NCI-H345 treated with DMSO at 0.1 percent for 48 hours (cell line): ENCODE measurements around the gene ABCC1.

Source experiments
- DNase-seq: peaks from one replicate; lab custom pipeline; 2025; ENCODE audit not compliant: unreplicated experiment; lab: John Stamatoyannopoulos, UW

Gene ABCC1

DNA sequence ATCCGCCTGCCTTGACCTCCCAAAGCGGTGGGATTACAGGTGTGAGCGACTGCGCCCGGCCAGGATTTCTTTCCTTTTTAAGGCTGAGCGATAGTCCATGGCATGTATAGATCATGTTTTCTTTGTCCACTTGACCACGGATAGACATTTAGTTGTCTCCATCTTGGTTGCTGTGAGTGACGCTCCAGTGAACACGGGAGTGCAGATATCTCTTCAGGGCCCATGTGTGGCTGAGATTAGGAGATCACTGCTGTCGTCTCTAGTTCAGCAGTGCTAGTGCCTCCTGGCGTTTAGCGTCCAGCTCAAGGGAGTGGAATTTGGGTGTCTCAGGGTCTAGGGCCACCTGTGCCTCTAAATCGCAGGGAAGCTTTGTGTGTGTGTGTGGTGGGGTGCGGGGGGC lies 41.5 kb downstream of the ABCC1 start:
- DNase-seq, result no peak

DNA sequence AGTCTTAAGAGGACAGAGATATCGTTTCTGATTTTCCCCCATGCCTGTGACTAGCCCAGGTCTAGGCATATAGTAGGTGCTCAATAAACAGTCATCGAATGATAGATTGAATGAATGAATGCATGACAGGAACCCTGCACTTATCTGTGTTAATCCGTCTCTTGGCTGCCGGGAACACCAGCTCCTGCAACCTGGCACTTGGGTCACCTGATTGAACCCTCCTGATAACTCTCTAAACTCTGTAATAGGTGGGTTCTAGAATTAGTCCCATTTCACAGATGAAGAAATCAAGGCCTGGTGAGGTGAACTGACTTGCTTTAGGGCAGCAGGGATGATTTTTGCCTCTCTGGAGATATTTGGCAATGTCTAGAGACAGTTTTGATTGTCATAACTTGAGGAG lies 43.7 kb downstream of the ABCC1 start:
- no peak for DNase-seq

DNA sequence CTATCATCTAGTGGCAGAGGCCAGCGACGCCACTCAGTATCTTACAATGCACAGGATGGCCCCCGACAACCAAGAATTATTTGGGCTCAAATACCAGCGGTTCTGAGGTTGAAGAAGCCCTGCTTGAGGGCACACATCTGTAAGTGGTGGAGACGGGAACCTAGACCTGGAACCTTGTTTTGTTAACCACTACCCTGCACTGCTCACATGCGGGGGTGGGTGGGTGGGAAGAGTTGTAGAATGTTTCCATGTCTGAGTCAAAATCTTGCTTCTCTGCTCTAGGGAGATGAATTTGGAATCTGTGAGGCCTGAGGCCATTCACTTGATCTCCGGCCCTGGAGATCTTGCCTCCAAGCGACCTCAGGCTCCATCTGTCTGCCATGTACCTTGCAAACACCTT lies 44.1 kb downstream of the ABCC1 start:
- DNase-seq, result no peak

DNA sequence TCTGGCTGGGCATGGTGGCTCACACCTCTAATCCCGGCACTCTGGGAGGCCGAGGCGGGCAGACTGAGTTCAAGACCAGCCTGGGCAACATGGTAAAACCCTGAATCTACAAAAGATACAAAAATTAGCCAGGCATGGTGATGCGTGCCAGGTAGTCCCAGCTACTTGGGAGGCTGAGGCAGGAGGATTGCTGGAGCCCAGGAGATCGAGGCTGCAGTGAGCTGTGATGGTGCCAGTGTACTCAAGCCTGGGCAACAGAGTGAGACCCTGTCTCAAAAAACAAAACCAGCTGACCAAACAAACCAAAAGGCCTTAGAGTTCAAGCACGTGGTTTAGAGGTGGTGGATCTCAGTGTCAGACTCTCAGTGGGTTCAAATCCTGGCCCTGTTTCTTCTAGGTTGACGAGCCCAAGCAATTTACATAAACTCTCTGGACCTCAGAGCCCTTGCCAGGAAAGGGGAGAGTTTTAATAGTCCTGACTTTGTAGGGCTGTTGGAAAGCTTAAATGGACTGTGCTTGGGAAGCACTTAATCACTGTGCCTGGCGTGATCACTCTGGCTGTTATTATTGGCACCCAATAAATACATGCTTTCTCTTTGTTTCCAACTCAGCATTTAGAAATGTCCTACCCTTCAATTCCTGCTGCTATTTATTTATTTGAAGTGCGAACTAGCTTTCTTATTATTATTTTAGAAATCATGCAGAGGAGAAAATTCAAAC lies 44.7 kb downstream of the ABCC1 start:
- no peak for DNase-seq

DNA sequence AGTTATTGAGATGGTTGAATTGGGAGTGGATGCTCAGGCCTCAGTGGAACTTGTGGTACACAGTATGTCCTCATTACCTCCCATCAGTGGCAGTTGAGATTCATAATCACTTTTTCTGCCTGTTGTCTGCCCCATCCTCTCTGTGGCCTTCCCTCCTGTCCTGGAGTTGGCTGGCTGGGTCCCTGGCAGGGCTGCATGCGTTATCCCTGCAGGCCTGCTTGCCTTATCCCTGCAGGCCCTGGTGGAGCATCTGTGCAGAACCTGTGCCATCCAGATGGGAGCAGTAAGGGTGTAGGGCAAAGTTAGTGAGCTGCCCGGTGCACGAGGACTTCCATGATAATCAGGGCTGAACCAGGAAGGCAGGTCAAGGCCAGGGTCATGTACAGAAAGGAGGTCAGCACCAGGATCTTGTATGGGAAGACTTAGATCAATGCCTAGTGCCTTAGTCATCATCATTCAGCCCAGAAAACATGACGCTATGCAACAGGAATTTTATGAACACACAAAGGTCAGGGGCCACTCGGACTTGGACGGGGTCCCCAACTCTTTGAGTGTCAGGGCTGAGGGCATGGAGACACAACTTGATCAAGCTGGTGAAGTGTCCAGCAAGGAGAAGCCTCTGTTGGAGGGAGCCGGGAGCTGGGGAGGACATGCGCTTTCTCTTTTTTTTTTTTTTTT lies 47.2 kb downstream of the ABCC1 start:
- DNase-seq, result no peak

DNA sequence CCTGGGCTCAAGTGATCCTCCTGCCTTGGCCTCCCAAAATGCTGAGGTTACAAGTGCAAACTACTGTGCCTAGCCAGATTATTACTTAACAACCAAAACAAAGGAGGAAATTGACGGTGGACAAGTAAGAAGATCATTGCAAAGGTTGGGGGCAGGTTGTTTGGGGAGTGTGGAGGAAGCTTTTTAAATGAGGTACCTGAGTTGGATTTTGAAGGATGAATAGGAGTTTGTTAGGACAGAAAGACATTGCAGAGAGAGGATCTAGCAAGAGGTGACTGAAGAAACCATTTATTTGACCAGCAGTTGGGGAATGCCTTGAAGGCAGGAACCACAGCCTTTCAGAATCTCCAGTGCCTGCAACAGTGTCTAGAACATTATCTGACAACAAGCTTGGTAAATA lies 51.3 kb downstream of the ABCC1 start:
- DNase-seq, result no peak

DNA sequence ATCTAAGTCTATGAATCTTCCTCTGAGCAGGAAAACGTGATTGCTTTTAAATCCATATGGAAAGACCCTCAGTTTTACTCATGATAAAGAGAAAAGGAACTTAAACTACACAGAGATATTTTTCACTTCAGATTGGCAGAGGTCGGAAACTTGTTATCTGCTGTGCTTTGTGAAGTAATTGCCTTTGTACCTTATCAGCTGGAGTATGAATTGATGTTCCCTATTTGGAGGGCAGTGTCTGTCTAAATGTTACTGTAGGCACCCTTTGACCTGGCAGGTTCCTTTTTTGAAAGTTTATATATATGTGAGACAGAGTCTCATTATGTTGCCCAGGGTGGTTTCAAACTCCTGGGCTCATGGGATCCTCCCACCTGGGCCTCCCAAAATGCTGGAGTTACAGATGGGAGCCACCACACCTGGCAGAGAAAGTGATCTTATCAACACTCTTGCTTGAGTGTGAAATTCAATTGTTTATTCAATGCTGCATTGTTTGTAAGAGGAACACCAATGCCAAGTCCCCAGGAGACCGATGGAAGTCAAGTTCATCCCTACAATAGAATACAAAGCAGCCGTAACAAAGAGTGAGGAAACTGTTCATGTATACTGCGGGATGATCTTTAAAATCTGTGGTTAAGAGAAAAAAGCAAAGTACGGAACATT lies 52.3 kb downstream of the ABCC1 start:
- DNase-seq, result peak; percentile 68

DNA sequence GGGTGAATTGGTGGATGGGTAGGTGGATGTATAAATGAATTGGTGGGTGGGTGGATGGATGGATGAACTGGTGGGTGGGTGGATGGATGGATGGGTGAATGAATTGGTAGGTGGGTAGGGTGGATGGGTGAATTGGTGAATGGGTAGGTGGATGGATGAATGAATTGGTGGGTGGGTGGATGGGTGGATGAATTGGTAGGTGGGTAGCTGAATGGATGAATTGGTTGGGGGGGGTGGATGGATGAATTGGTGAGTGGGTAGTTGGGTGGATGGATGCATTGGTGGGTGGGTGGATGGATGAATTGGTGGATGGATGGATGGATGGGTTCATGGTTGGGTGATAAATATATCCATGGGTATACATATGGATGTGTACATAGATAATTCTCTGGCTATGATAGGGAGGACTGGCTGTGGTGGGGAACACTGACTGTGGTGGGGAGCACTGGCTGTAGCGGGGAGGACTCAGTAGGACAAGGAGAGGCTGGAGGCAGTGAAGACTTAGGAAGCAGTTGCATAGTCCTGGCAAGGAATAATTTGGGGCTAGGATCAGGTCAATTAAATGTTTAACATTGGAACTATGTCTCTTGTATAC lies 54.4 kb downstream of the ABCC1 start:
- no peak for DNase-seq

DNA sequence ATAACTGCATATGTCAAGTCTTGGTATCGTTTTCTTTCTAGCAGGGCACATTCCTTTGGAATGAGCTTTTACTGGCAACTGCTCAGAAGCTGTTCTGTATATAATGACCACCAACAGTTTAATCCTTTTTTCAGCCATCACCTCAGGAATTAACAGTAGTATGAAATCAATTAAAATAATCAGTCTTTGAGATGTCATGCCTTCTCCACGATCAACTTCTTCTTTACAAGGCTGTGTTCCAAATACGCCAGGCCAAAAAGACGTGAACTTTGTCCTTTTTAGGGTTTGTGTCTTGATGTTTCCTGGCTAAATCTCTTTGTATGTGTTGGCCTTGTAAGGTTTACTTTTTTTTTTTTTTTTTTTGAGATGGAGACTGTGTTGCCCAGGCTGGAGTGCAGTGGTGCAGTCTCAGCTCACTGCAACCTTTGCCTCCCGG lies 54.9 kb downstream of the ABCC1 start:
- DNase-seq, result no peak

DNA sequence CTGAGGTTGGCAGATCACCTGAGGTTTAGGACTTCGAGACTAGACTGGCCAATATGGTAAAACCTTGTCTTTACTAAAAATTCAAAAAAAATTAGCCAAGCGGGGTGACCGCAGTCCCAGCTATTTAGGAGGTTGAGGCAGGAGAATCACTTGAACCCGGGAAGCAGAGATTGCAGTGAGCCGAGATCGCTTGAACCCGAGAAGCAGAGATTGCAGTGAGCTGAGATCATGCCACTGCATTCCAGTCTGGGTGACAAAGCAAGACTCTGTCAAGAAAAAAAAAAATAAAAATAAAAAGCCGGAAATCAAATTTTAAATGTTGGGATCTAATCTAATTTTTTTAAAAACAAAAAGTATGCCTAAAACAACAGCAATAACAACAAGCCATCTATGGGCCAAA lies 56.3 kb downstream of the ABCC1 start:
- DNase-seq, result no peak

DNA sequence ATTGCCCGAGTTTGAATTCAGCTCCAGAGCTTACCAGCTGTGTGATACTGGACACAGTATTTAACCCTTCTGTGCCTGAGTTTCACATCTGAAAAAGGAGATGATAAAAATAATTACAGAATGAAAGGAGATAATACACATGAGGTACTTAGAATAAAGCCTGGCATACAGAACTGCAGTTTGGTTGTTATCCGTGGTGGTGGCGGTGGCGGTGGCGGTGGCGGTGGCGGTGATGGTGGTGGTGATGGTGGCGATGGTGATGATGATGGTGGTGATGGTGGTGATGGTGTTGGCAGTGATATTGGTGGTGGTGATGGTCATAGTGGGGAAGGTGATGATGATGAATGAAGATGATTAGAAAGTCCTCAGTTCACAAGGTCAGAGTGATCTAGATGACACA lies 57.2 kb downstream of the ABCC1 start:
- DNase-seq, result no peak

DNA sequence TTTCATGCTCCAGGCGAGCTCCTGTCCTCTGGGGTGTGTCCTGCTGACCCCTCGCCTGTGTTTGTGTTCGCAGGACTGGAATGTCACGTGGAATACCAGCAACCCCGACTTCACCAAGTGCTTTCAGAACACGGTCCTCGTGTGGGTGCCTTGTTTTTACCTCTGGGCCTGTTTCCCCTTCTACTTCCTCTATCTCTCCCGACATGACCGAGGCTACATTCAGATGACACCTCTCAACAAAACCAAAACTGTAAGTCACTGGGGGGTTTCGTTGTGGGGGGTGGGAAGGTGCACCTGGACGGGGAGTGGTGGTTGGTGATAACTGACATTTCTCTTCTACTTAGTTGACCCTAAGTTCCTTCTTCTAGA lies 58.3 kb downstream of the ABCC1 start:
- no peak for DNase-seq

DNA sequence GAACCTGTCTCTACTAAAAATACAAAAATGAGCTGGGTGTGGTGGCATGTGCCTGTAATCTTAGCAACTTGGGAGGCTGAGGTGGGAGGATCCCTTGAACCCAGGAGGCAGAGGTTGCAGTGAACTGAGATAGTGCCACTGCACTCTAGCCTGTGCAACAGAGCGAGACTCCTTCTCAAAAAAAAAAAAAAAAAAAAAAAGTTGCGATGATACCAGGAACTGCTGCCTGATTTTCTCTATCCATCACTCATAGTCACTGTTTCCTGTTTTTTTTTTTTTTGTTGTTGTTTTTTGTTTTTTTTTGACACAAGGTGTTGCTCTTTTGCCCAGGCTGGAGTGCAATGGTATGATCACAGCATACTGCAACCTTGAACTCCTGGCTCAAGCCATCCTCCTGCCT lies 59.2 kb downstream of the ABCC1 start:
- no peak for DNase-seq

DNA sequence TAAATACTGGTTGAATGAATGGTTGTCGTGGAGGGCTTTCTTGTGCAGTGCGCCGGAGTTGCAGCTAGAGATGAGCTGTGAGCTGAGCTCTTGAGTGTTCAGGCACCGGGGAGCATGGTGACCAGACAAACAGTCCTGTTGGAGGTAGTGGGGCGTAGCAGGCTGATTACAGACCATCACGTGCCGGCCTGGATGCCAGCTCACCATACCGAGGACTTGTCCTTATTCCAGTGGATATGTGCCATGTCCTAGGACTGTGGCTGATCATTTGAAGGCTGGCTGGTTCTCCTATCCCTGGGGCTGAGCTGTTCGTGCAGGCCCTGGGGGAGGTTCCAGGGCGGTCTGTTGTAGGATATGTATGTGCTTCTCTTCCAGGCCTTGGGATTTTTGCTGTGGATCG lies 60.0 kb downstream of the ABCC1 start:
- DNase-seq, result no peak

DNA sequence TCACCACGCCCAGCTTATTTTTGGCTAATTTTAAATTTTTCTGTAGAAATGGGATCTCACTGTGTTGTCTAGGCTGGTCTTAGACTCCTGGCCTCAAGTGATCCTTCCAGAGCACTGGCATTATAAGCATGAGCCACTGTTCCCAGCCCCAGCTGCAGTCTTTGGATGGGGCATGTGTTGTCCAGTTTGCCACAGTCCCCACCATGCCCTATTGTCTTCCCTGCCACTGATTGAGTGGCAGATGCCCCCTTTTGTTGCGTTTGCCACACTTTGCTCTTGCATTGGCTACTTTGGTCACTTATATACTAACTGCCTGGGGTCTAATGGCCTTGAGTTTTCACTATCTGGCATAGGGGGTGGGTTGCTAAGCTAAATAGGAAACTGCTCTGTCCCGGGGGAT lies 60.8 kb downstream of the ABCC1 start:
- no peak for DNase-seq

DNA sequence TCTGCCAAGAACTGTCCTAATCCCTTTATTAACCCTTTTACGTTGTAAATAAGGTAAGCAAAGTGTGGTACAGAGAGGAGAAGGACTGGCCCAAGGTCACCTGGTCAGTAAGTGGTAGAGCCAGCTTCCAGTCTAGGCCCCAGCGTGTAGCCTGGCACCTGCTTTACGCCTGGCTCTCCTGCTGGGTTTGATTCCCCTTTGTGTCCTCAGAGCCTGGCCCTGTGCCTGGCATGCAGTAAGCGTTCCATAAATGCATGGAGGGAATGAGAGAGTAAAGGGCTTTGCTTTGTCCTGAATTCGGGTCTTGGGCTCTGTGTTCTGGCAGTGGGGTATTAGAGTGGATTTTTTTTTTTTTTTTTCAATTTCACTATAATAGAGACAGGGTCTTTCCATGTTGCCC lies 62.7 kb downstream of the ABCC1 start:
- no peak for DNase-seq

DNA sequence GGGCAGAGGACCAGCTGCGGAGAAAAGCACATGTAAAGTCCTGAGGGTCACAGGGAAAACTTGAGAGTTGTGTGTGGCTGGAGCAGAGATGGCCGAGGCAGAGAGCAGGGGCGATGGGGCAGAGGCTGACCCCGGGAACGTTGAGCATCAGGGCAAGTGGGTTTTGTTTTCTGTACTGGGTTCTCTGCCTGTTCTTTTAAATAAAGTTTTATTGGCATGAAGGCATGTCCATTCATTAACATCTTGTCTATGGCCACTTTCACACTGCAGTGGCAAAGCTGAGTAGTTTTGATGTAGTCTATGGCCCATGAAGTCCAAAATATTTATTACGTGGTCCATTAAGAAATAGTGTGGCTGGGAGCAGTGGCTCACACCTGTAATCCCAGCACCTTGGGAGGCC lies 64.4 kb downstream of the ABCC1 start:
- no peak for DNase-seq

DNA sequence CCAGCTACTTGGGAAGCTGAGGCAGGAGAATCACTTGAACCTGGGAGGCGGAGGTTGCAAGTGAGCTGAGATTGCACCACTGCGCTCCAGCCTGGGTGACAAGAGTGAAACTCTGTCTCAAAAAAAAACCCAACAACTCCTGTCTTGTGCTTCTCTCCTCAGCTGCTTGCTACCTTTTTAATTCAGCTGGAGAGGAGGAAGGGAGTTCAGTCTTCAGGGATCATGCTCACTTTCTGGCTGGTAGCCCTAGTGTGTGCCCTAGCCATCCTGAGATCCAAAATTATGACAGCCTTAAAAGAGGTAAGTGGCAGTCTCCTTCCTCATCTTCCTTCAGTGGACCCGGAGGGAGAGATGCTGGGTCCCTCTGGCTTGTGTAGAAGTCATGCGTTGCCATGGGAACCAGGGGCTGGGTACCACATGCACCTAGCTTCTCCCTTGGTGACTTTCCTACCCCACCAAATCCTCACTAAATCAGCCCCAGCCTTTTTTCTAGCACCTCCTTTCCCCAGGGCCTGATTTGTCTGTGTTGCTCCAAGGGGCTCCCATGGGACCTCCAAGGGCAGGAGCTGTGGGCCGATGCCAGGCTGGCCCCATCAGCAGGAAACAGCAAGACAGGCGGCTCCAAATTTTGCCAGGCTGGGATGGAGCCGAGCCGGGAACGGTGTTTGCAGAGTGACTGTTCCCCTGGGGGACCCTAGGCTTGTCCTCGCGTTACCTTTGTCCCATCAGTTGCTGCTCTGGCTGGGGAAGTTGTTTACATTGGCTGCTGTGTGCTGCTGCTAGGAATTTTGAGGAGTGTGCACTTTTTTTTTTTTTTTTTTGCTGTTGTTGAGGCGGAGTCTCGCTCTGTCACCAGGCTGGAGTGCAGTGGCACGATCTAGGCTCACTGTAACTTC lies 65.2 kb downstream of the ABCC1 start:
- peak; percentile 31 for DNase-seq

DNA sequence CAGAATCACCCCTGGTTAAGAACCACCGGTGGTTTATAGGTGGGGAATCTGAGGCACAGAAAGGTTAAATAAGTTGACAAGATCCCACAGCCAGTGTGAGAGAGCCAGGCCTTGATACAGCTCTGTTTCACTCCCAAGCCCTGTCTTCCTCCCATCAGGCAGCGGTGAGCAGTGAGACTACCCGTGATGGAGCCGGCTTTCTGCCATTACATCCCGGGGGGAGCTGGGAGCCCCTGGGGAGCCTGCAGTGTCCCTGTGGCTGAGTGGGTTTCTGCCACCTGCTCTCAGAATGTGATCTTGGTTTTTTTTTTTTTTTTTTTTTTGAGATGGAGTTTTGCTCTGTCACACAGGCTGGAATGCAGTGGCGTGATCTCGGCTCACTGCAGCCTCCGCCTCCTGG lies 66.4 kb downstream of the ABCC1 start:
- DNase-seq, result no peak

DNA sequence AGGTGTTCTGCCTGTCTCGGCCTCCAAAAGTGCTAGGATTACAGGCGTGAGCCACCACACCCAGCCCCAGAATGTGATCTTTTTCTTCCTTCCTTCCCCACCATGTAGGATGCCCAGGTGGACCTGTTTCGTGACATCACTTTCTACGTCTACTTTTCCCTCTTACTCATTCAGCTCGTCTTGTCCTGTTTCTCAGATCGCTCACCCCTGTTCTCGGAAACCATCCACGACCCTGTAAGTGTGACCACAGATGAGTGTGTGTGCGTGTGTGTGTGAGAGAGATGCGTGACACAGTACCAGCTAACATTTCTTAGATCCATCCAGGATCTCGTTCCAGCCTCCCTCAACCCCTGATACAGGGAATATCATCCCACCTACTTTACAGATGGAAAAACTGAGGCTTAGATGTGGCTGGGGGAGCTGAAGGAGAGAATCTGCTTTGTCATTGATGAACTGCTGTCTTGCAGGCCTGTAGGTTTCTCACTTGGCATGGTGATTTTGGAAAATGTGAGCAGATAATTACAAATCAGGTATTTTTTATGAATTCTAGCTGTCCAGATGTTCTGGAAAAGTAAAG lies 67.1 kb downstream of the ABCC1 start:
- DNase-seq, result no peak

DNA sequence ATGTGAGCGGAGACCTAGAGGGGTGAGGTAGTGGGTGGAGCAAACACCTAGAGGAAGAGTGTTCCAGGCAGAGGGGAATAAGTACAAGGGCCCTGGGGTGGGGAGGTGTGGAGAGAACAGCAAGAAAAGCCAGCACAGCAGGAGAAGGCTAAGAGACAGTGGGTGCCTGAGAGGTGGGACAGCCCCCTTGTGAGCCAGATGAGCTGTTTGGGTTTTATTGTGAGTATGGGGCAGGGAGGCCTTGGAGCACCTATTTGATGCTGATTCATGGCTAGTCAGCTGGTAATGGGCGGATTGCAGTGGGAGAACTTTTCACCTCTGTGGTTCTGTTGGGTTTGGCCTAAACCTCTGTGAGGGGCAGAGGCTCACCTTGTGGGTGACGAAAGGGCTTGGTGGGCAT lies 68.4 kb downstream of the ABCC1 start:
- no peak for DNase-seq
